ENCODE measurements around the gene DEFB108B.
"Not testable (repeated sequence)": the region's sequence is repeated elsewhere in the genome, so short reads cannot be mapped to it uniquely, and the experiment has no call there.

DEFB108B gene

GRCh38 chr11:71821539-71821938 lies 11.5 kb upstream of the DEFB108B start:
- DNase-seq = not testable (repeated sequence)

DNA sequence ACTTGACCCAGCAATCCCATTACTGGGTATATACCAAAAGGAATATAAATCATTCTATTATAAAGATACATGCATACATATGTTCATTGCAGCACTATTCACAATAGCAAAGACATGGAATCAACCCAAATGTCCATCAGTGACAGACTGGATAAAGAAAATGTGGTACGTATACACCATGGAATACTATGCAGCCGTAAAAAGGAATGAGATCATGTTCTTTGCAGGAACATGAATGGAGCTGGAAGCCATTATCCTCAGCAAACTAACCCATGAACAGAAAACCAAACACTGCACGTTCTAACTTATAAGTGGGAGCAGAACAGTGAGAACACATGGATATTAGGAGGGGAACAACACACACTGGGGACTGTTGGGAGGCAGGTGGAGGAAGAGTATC lies 3.8 kb upstream of the DEFB108B start:
- not testable (repeated sequence) for DNase-seq

- not testable (repeated sequence) for DNase-seq
Observed at GRCh38 chr11:71829686-71830085, 3.3 kb upstream of the DEFB108B start.

- not testable (repeated sequence) for DNase-seq
Observed at GRCh38 chr11:71842720-71843119, 9.7 kb downstream of the DEFB108B start.

- not testable (repeated sequence) for DNase-seq
Observed at GRCh38 chr11:71843355-71843754, 10.4 kb downstream of the DEFB108B start.

DNA sequence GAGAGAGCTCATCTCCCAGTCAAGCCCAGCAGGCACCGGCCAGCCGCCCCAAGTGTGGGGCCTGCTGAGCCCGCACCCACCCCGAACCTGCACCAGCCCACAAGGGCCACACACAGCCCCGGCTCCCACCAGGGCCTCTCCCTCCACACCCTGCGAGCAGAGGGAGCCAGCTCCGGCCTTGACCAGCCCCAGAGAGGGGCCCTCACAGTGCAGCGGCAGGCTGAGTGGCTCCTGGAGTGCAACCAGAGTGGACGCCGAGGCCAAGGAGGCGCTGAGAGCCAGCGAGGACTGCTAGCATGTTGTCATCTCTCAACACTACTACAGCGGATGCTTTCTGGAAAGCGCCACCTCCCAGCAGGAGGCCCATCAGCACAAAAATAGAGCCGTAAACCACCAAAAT lies 10.9 kb downstream of the DEFB108B start:
- DNase-seq = no peak

GRCh38 chr11:71853895-71854294 lies 20.9 kb downstream of the DEFB108B start:
- not testable (repeated sequence) for DNase-seq

DNA sequence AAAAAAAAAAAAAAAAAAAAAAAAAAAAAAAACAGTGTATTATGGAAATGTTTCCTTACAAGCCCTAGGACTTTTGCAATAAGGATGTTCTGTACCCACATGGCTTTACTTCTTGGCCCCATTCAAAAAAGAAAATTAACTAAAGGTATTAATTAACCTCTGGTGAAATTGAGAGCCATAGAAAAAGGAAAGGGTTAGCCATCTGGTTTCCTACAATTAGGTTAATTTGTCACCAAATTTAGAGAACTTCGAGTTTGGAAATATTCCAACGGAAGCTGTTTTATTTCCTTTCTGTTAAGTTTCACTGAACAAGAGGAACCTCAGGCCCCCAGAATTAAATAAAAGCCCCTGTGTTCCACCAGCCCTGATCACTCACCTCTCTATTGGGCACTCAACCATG lies 22.9 kb downstream of the DEFB108B start:
- DNase-seq = not testable (repeated sequence)

- DNase-seq = not testable (repeated sequence)
Observed at GRCh38 chr11:71860835-71861234, 27.8 kb downstream of the DEFB108B start.

DNA sequence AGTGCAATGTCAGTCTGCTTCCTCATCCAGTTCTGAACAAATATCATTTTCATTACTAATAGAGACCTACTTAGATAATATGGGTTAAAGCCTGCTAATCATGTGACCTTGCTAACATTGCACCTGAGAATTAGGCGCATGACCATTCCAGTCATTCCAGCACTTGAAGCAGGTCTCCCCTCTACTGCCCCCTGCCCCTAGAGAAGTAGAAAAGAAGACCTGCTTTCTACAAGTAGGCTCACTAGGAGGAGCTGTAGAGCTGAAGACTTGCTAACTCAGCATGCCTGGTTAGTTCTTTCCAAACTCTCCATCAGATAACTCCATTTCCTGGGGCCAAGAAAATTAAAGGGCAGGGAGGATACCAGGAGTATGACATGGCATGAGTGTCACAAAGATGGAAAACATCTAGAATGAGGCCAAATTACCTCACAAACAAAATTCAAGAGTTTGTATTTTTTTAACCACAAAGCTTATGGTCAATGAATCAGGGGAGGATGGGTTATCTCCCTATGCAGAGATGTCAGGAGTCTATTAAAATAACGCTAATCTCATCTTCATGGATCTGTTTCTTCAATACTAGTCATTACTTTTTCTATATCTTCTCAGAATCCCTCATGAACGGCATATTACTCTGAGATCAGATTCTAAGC lies 31.1 kb downstream of the DEFB108B start:
- not testable (repeated sequence) for DNase-seq

GRCh38 chr11:71867209-71867608 lies 34.2 kb downstream of the DEFB108B start:
- DNase-seq = not testable (repeated sequence)

- not testable (repeated sequence) for DNase-seq
Observed at GRCh38 chr11:71869931-71870330, 36.9 kb downstream of the DEFB108B start.

GRCh38 chr11:71870661-71871060 lies 37.7 kb downstream of the DEFB108B start:
- not testable (repeated sequence) for DNase-seq

- not testable (repeated sequence) for DNase-seq
Observed at GRCh38 chr11:71876262-71876661, 43.3 kb downstream of the DEFB108B start.

- DNase-seq = not testable (repeated sequence)
Observed at GRCh38 chr11:71878059-71878458, 45.1 kb downstream of the DEFB108B start, which contains the start of gene DEFB131B. Gene DEFB131B, plus strand, starts transcription at chr11:71878453. Its CDS starts 0 bp downstream, at chr11:71878453.

GRCh38 chr11:71885806-71886205 lies 52.8 kb downstream of the DEFB108B start:
- not testable (repeated sequence) for DNase-seq
